Sigmoid colon (tissue), 7 donors: ENCODE results near the gene MYO18A. TPM values are rescaled to one million over a fixed set of nuclear protein-coding genes. Genes with fewer than 3 reads are reported as not detected.

Experiments
- DNase-seq: peaks from one replicate; pipeline ENCODE4 v3.0.0-alpha.2; 2019
- H3K27ac ChIP-seq, 4 donors: fragments of 200-600 bp; sonication (generic); one replicate each; pipeline ENCODE4 v1.5.1; 2016 to 2019; ENCODE audit warnings: mild to moderate bottlenecking in 1 of 4
- H3K27me3 ChIP-seq, 3 donors: fragments of 200-600 bp; sonication (generic); one replicate each; pipeline ENCODE4 v1.5.1; 2019; ENCODE audit warnings: mild to moderate bottlenecking in 1 of 3
- H3K36me3 ChIP-seq, 4 donors: fragments of 200-600 bp; sonication (generic); one replicate each; pipeline ENCODE4 v1.5.1; 2016 to 2019
- H3K4me1 ChIP-seq, 4 donors: fragments of 200-600 bp; sonication (generic); one replicate each; pipeline ENCODE4 v1.5.1; 2017 to 2019
- H3K4me3 ChIP-seq, 4 donors: fragments of 200-600 bp; sonication (generic); one replicate each; pipeline ENCODE4 v1.5.1; 2017 to 2019; ENCODE audit warnings: mild to moderate bottlenecking in 2 of 4, moderate library complexity in 1 of 4
- H3K9me3 ChIP-seq, 4 donors: fragments of 200-600 bp in 3 of 4; sonication (generic) in 3 of 4; one replicate each; pipeline versions ENCODE4 v1.5.1 to v1.6.1; 2013 to 2019
- CTCF ChIP-seq, 4 experiments: fragments of 450-650 bp in 3 of 4; fragments of 200-600 bp in 1 of 4; IDR thresholded peaks; one replicate each; pipeline ENCODE4 v1.5.1; 2016 to 2019; ENCODE audit warnings: antibody characterized with exemption in 4 of 4, mild to moderate bottlenecking in 3 of 4, moderate library complexity in 2 of 4
- EP300 ChIP-seq, 4 donors: sonication (generic); formaldehyde crosslinking; IDR thresholded peaks; one replicate each; pipeline ENCODE4 v1.6.1; 2017; ENCODE audit warnings: antibody characterized with exemption in 4 of 4
- POLR2A ChIP-seq, 2 donors: fragments of 450-650 bp; IDR thresholded peaks; one replicate each; pipeline ENCODE4 v1.6.1; 2016; ENCODE audit warnings: antibody characterized with exemption in 2 of 2, mild to moderate bottlenecking in 2 of 2, moderate library complexity in 2 of 2
- POLR2AphosphoS5 ChIP-seq, 4 donors: sonication (generic); formaldehyde crosslinking; IDR thresholded peaks; one replicate each; pipeline ENCODE4 v1.6.1; 2017; ENCODE audit warnings: antibody characterized with exemption in 4 of 4
- WGBS, 2 donors: extraction: QIAGEN DNeasy Blood & Tissue Kit; methylation state at CpG; one replicate each; pipeline ENCODE4 v1.1.7; 2013; 5-methylcytosine and 5-hydroxymethylcytosine counted together
- intact Hi-C: fragments of 100-400 bp; cut with DNase I; formaldehyde crosslinking; loops from one replicate; pipeline ENCODE4 v1.15.1; 2023
- polyA plus RNA-seq, 3 donors: library from polyadenylated mRNA; stranded (reverse); fragments of 200-250 nt; gene quantifications; one replicate each; pipeline ENCODE4 v1.2.3, GENCODE V29; 2013
- total RNA-seq, 4 donors: library from RNA; depleted of rRNA; stranded (reverse); fragments of >200 nt; gene quantifications; one replicate each; pipeline ENCODE4 v1.1.0, GENCODE V29; 2016
- donor health status: healthy with polysubstance abuse.
- donor health status: Bipolar disorder and iron deficiency.
- donor health status: healthy.

MYO18A gene
- total and polyA plus RNA-seq, 7 donors = 24.0 to 92.6 (median 48.4) TPM

- H3K4me1 ChIP-seq = no peaks in the 10 kb centered on the region
- no peaks in the 10 kb centered on the region for H3K27me3 ChIP-seq
- no peak for DNase-seq
- no peaks in the 10 kb centered on the region for H3K9me3 ChIP-seq
- TF ChIP-seq EP300 (IDR thresholded peaks at IDR 0.05) (no peak), POLR2AphosphoS5 (IDR thresholded peaks at IDR 0.05) (no peak), CTCF (IDR thresholded peaks at IDR 0.05) (no peak), POLR2A (IDR thresholded peaks at IDR 0.05) (no peak)
- peaks cover 17 to 60% (median 25%) of the 10 kb centered on the region in 4 donors for H3K36me3 ChIP-seq
- WGBS, 2 donors = 94% methylated on average over 6 of the region's 6 CpGs
- H3K4me3 ChIP-seq = no peak overlapping the region
- intact Hi-C loops = no loop called here
- no peak overlapping the region for H3K27ac ChIP-seq
Measured at GRCh38 chr17:29119265-29119664, 60.9 kb downstream of the MYO18A start.

GRCh38 chr17:29116804-29117753, 63.1 kb downstream of the MYO18A start:
- Histone ChIP-seq H3K4me3 (no peak overlapping the region), H3K27ac (no peak overlapping the region), H3K36me3 (peaks cover 17 to 72% (median 27%) of the 10 kb centered on the region in 4 donors), H3K4me1 (no peaks in the 10 kb centered on the region), H3K9me3 (no peaks in the 10 kb centered on the region), H3K27me3 (no peaks in the 10 kb centered on the region)
- 58 to 64% methylated on average over 26 of the region's 26 CpGs for WGBS, 2 donors
- DNase-seq = peak; percentile 87
- TF ChIP-seq CTCF (IDR thresholded peaks at IDR 0.05) = peak; percentile 66 to 88 (median 72)
- TF ChIP-seq EP300 (IDR thresholded peaks at IDR 0.05) = no peak
- intact Hi-C loops = loop anchor here (1.0 kb wide), 1 partner anchor 152 kb away; no protein-coding TSS in a partner anchor

- no peak for DNase-seq
- intact Hi-C loops = no loop called here
- Histone ChIP-seq H3K27ac (no peak overlapping the region), H3K4me3 (no peak overlapping the region), H3K4me1 (no peaks in the 10 kb centered on the region), H3K36me3 (peaks cover 13 to 66% (median 23%) of the 10 kb centered on the region in 4 donors), H3K9me3 (no peaks in the 10 kb centered on the region), H3K27me3 (no peaks in the 10 kb centered on the region)
- 67 to 70% methylated on average over 18 to 20 of the region's 20 CpGs for WGBS, 2 donors
- no peak for TF ChIP-seq POLR2A (IDR thresholded peaks at IDR 0.05)
- TF ChIP-seq CTCF (IDR thresholded peaks at IDR 0.05) = peak in 1 of 4 experiments; percentile 25
Measured at GRCh38 chr17:29115961-29116803, 64.0 kb downstream of the MYO18A start.

- Histone ChIP-seq H3K27ac (no peak overlapping the region), H3K27me3 (no peaks in the 10 kb centered on the region), H3K36me3 (peaks cover 8 to 66% (median 22%) of the 10 kb centered on the region in 4 donors), H3K4me1 (no peaks in the 10 kb centered on the region), H3K9me3 (no peaks in the 10 kb centered on the region), H3K4me3 (no peak overlapping the region)
- no peak for DNase-seq
- 95 to 96% methylated on average over 9 of the region's 9 CpGs for WGBS, 2 donors
- TF ChIP-seq POLR2A (IDR thresholded peaks at IDR 0.05) (no peak), EP300 (IDR thresholded peaks at IDR 0.05) (no peak), POLR2AphosphoS5 (IDR thresholded peaks at IDR 0.05) (no peak), CTCF (IDR thresholded peaks at IDR 0.05) (no peak)
- intact Hi-C loops = no loop called here
Measured at GRCh38 chr17:29115435-29115834, 64.8 kb downstream of the MYO18A start.
